ENCODE data around the gene CUEDC1. TPM values are rescaled to one million over a fixed set of nuclear protein-coding genes. Genes with fewer than 3 reads are reported as not detected.

The CUEDC1 gene
- total and polyA plus RNA-seq, 9 of the 15 experiments (the other 6 are each of a cell fraction or from before 2014, with no cell fraction given), result 0.20 to 4.1 (median 1.6) TPM; not detected in 1

- peak overlapping the region; percentile 44; the same call in 1 of the 2 replicates for H2AFZ ChIP-seq (ENCODE audit: low read depth, low read length)
- POLR2A ChIA-PET, result interaction anchor here (1.0 to 1.4 kb wide), 2 partner anchors 13 to 136 kb away, joined by 3 to 5 read pairs; no protein-coding TSS in a partner anchor
- H3K27ac ChIP-seq (ENCODE audit: extremely low read depth, low read depth, low read length), result no peak overlapping the region
- H4K20me1 ChIP-seq (replicated peaks; ENCODE audit: control insufficient read depth, insufficient read depth, low read length), result no peaks in the 10 kb centered on the region
- 0 out of 4 replicates have a peak overlapping the region, but pooled peaks of 1 of the 2 experiments have one; percentile 1 for H3K9ac ChIP-seq (ENCODE audit: insufficient read depth in 1 of 2, low read depth in 2 of 2, low read length in 2 of 2)
- H3K9me1 ChIP-seq (ENCODE audit: control insufficient read depth, insufficient read depth, low read length), result no peaks in the 10 kb centered on the region
- H3K36me3 ChIP-seq (ENCODE audit: control insufficient read depth, insufficient read depth, low read length), result no peaks in the 10 kb centered on the region
- in situ Hi-C loops (cut with MboI) (no loop called here), intact Hi-C loops (cut with micrococcal nuclease) (no loop called here)
- TF ChIP-seq KLF1 (tag; IDR thresholded peaks at IDR 0.05), result no peak
- no peak for TF ChIP-seq TGIF2 (CRISPR knock-in tag; IDR thresholded peaks at IDR 0.05)
- TF ChIP-seq NFYB (IDR thresholded peaks at IDR 0.05; ENCODE audit: extremely low read depth, insufficient read length), result peak; percentile 29
- TF ChIP-seq PHF8 (IDR thresholded peaks at IDR 0.05; ENCODE audit: borderline replicate concordance, low read length), result peak; percentile 34; the same call in 1 of the 2 replicates
- TF ChIP-seq ZNF384 (IDR thresholded peaks at IDR 0.05; ENCODE audit: low read depth, low read length), result peak; percentile 31; the same call in 1 of the 2 replicates
- no TSS peak for BruUV-seq (replicated peaks)
- peaks cover 0 to 8% of the 10 kb centered on the region in 2 experiments; a peak in 1 of 5 replicates for H3K27me3 ChIP-seq (ENCODE audit: control insufficient read depth in 2 of 2, insufficient read depth in 2 of 2, low read length in 2 of 2)
- CTCF ChIA-PET (ENCODE audit: low intra/inter-chr PET ratio), result interaction anchor here (0.7 kb wide), 1 partner anchor 132 kb away, joined by 3 read pairs; no protein-coding TSS in a partner anchor
- FAIRE-seq, result no peak
- no peaks in the 10 kb centered on the region for H3K9me3 ChIP-seq (replicated peaks; ENCODE audit: control insufficient read depth, insufficient read depth, low read depth, low read length)
- WGBS (ENCODE audit: insufficient coverage, low coverage, missing lambda C conversion rate), result 52% methylated on average over 13 of the region's 16 CpGs
- H3K4me1 ChIP-seq (replicated peaks in 1 of 2; ENCODE audit: control insufficient read depth in 2 of 2, insufficient read depth in 2 of 2, low read length in 2 of 2), result peaks cover 11 to 33% of the 10 kb centered on the region in 2 experiments
- peak in 2 of 4 experiments; percentile 38 to 79 for DNase-seq (ENCODE audit: extremely low read depth in 1 of 4, low spot score in 3 of 4)
- no peak overlapping the region; the same call in 1 of the 2 replicates for H3K4me2 ChIP-seq (ENCODE audit: insufficient read depth, low read length)
- peak; percentile 51 for ATAC-seq
- no peaks in the 10 kb centered on the region for H3K79me2 ChIP-seq (ENCODE audit: control insufficient read depth, insufficient read depth, low read length)
- peak overlapping the region; percentile 3; the same call in 1 of the 2 replicates for H3K4me3 ChIP-seq
These were observed 92.2 kb downstream of the CUEDC1 start for GRCh38 chr17:57862694-57863667.
